ENCODE measurements around the gene SLC4A2.

- TF ChIP-seq, protein P1, sequence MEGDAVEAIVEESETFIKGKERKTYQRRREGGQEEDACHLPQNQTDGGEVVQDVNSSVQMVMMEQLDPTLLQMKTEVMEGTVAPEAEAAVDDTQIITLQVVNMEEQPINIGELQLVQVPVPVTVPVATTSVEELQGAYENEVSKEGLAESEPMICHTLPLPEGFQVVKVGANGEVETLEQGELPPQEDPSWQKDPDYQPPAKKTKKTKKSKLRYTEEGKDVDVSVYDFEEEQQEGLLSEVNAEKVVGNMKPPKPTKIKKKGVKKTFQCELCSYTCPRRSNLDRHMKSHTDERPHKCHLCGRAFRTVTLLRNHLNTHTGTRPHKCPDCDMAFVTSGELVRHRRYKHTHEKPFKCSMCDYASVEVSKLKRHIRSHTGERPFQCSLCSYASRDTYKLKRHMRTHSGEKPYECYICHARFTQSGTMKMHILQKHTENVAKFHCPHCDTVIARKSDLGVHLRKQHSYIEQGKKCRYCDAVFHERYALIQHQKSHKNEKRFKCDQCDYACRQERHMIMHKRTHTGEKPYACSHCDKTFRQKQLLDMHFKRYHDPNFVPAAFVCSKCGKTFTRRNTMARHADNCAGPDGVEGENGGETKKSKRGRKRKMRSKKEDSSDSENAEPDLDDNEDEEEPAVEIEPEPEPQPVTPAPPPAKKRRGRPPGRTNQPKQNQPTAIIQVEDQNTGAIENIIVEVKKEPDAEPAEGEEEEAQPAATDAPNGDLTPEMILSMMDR (IDR thresholded peaks at IDR 0.05): no peak
- no peak for TF ChIP-seq POLR2A (IDR thresholded peaks at IDR 0.05)
Measured at GRCh38 chr7:151016505-151016904, 42.9 kb upstream of the SLC4A2 start.
